Endothelial cell of umbilical vein (primary cell): ENCODE measurements around the gene ESRRA. TPM values are rescaled to one million over a fixed set of nuclear protein-coding genes. Genes with fewer than 3 reads are reported as not detected.

Source experiments
- BruUV-seq: library from RNA; stranded (reverse); fragments of 400-500 nt; replicated peaks from 2 replicates; lab custom pipeline; 2021; lab: Mats Ljungman, UMichigan
- CTCF ChIA-PET: fragments of 300-600, 350-600 bp; sonication (Branson Sonifier 250); formaldehyde crosslinking; loops from one replicate; lab custom pipeline; 2021; ENCODE audit warnings: antibody characterized with exemption, inconsistent platforms; lab: Charles Lee
- POLR2A ChIA-PET: fragments of 300-600, 350-600 bp; sonication (Branson Sonifier 250); formaldehyde crosslinking; loops from one replicate; lab custom pipeline; 2021; ENCODE audit warnings: antibody characterized with exemption, inconsistent platforms; lab: Charles Lee
- DNase-seq: peaks from one replicate; pipeline ENCODE4 v3.0.0-alpha.2; 2011; ENCODE audit warnings: low read depth, low spot score
- FAIRE-seq: peaks from 2 replicates; lab custom pipeline; 2011; peaks lifted over from hg19 to GRCh38; lab: Jason Lieb, UNC
- H2AFZ ChIP-seq: 2 replicates; pipeline ENCODE4 v1.6.0; 2012; ENCODE audit warnings: low read depth, low read length, control low read depth, inconsistent platforms
- H3K27ac ChIP-seq: 2 replicates; pipeline ENCODE4 v1.5.1; 2011; ENCODE audit warnings: low read depth, mild to moderate bottlenecking, control low read depth, low read length, moderate library complexity; ENCODE audit not compliant: insufficient read depth
- H3K27me3 ChIP-seq, 2 experiments: 2 replicates each; pipeline versions ENCODE4 v1.6.0 to v1.6.1; 2011; ENCODE audit warnings: low read length in 2 of 2, mixed read lengths in 1 of 2; ENCODE audit not compliant: control insufficient read depth in 2 of 2, insufficient read depth in 2 of 2
- H3K36me3 ChIP-seq, 2 experiments: 2 replicates in 1 of 2; 3 replicates in 1 of 2; pipeline ENCODE4 v1.5.1; 2011; ENCODE audit warnings: low read length in 2 of 2, mild to moderate bottlenecking in 1 of 2, moderate library complexity in 1 of 2; ENCODE audit not compliant: control insufficient read depth in 2 of 2, insufficient read depth in 2 of 2; ENCODE audit errors: extremely low read depth in 1 of 2
- H3K4me1 ChIP-seq: 3 replicates; pipeline ENCODE4 v1.5.1; 2011; ENCODE audit warnings: mild to moderate bottlenecking, low read length; ENCODE audit not compliant: control insufficient read depth, insufficient read depth; ENCODE audit errors: extremely low read depth
- H3K4me2 ChIP-seq: 2 replicates; pipeline ENCODE4 v1.6.1; 2011; ENCODE audit warnings: low read length, control low read depth, mixed read lengths; ENCODE audit not compliant: insufficient read depth
- H3K4me3 ChIP-seq, 3 experiments: fragments of 200-600 bp in 1 of 3; sonication (generic), shearing (Covaris generic) in 1 of 3; replicated peaks in 1 of 3; 2 replicates each; pipeline ENCODE4 v1.5.1; 2011 to 2016; ENCODE audit warnings: control low read depth in 3 of 3, low read length in 3 of 3, mild to moderate bottlenecking in 2 of 3, inconsistent platforms in 1 of 3, low read depth in 1 of 3, moderate library complexity in 1 of 3; ENCODE audit not compliant: insufficient read depth in 1 of 3
- H3K79me2 ChIP-seq: 2 replicates; pipeline ENCODE4 v1.6.0; 2012; ENCODE audit warnings: low read length, inconsistent platforms; ENCODE audit not compliant: control insufficient read depth, insufficient read depth
- H3K9ac ChIP-seq: replicated peaks from 2 replicates; pipeline ENCODE3; 2011; ENCODE audit warnings: low read length, control low read depth; ENCODE audit not compliant: insufficient read depth; ENCODE audit errors: extremely low read depth
- H3K9me1 ChIP-seq: replicated peaks from 3 replicates; pipeline ENCODE4 v1.6.0; 2011; ENCODE audit warnings: mild to moderate bottlenecking, low read length; ENCODE audit not compliant: control insufficient read depth, insufficient read depth; ENCODE audit errors: extremely low read depth
- H3K9me3 ChIP-seq: replicated peaks from 2 replicates; pipeline ENCODE4 v1.5.1; 2012; ENCODE audit warnings: low read length, inconsistent platforms; ENCODE audit not compliant: control insufficient read depth, insufficient read depth
- H4K20me1 ChIP-seq: replicated peaks from 2 replicates; pipeline ENCODE3; 2011; ENCODE audit warnings: mild to moderate bottlenecking, low read length; ENCODE audit not compliant: control insufficient read depth, insufficient read depth; ENCODE audit errors: extremely low read depth
- CTCF ChIP-seq, 2 donors: IDR thresholded peaks; 1 replicate in 1 of 2; 2 replicates in 1 of 2; pipeline ENCODE4 v1.5.1; 2011; ENCODE audit warnings: low read length in 2 of 2, mild to moderate bottlenecking in 2 of 2, moderate library complexity in 2 of 2, control low read depth in 1 of 2, inconsistent platforms in 1 of 2, low read depth in 1 of 2; ENCODE audit not compliant: insufficient read depth in 1 of 2; ENCODE audit errors: extremely low read depth in 1 of 2
- EZH2 ChIP-seq: IDR thresholded peaks from 2 replicates; pipeline ENCODE4 v1.6.1; 2012; ENCODE audit warnings: borderline replicate concordance, low read depth, mild to moderate bottlenecking, moderate library complexity, low read length, inconsistent platforms; ENCODE audit not compliant: severe bottlenecking
- FOS ChIP-seq: IDR thresholded peaks from 2 replicates; pipeline ENCODE4 v1.6.1; 2011; ENCODE audit warnings: mild to moderate bottlenecking, low read length, moderate library complexity, borderline replicate concordance; ENCODE audit not compliant: insufficient read depth
- GATA2 ChIP-seq: IDR thresholded peaks from 2 replicates; pipeline ENCODE4 v1.7.0; 2011; ENCODE audit warnings: low read depth, mild to moderate bottlenecking, moderate library complexity, mixed read lengths, low read length; ENCODE audit not compliant: insufficient read length, insufficient read depth
- JUN ChIP-seq: IDR thresholded peaks from 2 replicates; pipeline ENCODE4 v1.6.1; 2011; ENCODE audit warnings: borderline replicate concordance, low read depth; ENCODE audit not compliant: insufficient read length, insufficient read depth
- MYC ChIP-seq: IDR thresholded peaks from one replicate; pipeline ENCODE4 v1.6.1; 2011; ENCODE audit warnings: mild to moderate bottlenecking, low read depth, low read length
- POLR2A ChIP-seq: IDR thresholded peaks from 2 replicates; pipeline ENCODE4 v1.6.1; 2012; ENCODE audit warnings: low read depth, mild to moderate bottlenecking, control low read depth, low read length
- POLR2AphosphoS5 ChIP-seq: IDR thresholded peaks from 2 replicates; pipeline ENCODE4 v1.6.1; 2012; ENCODE audit warnings: low read depth, mild to moderate bottlenecking, control low read depth, low read length, moderate library complexity; ENCODE audit not compliant: insufficient read depth
- dilution Hi-C: fragments of 300-500 bp; cut with MboI; formaldehyde crosslinking; loops from one replicate; pipeline ENCODE4 v1.15.0; 2019; ENCODE audit warnings: low sequenced_read_pairs; ENCODE audit not compliant: extremely low pct_ligation_motif_present
- intact Hi-C: fragments of 100-400 bp; cut with micrococcal nuclease; formaldehyde crosslinking; loops from one replicate; pipeline ENCODE4 v1.10.0; 2022
- polyA plus RNA-seq, 4 experiments: library from polyadenylated mRNA; depleted of rRNA in 3 of 4; stranded (reverse) in 3 of 4; unstranded in 1 of 4; fragments of >200 nt; gene quantifications; 2 replicates each; pipeline versions ENCODE4 v1.2.1 to v1.2.3, GENCODE V29; 2011 to 2012; ENCODE audit warnings: missing spikeins in 1 of 4
- total RNA-seq: library from RNA; stranded (reverse); gene quantifications from 2 replicates; pipeline ENCODE4 v1.2.3, GENCODE V29; 2021
- TF ChIP-seq, protein P1 (sequence below): IDR thresholded peaks from 2 replicates; pipeline ENCODE4 v1.6.1; 2011; ENCODE audit not compliant: insufficient read depth, insufficient read length

Gene ESRRA
- total and polyA plus RNA-seq, 2 donors (not counting 3 experiments of a cell fraction or from before 2014, with no cell fraction given), result 17.2 to 37.4 TPM

DNA sequence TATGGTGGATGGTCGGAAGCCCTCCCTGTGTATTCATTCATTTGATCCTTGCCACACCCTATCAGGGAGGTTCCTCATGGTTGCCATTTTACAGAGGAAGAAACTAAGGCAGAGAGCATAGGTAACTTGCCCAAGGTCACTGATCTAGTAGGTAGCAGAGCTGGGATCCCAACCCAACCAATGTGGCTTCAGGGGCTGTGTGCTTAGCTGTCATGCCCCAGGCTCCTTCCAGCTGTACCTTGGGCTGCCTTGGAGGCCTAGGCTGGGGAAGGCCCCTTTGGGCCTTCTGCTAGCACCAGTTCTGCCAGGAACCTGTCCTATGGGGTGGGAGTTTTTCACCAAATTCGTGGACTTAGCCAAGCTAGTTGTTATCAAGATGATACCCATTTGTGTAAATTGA, 29.5 kb upstream of the ESRRA start:
- POLR2A ChIA-PET, result no interaction called here
- BruUV-seq, result no TSS peak

More for the DNA sequence above, 29.5 kb upstream of the ESRRA start:
- H3K9ac ChIP-seq, result no peak overlapping the region
- no peak overlapping the region for H2AFZ ChIP-seq
- H3K79me2 ChIP-seq, result no peaks in the 10 kb centered on the region
- no peaks in the 10 kb centered on the region for H3K27me3 ChIP-seq
- CTCF ChIA-PET, result interaction anchor here (1.3 to 4.4 kb wide), 2 partner anchors 25 to 79 kb away, joined by 3 to 20 read pairs; partner anchors contain the start of gene CATSPERZ
- no peak overlapping the region for H3K27ac ChIP-seq
- no peak overlapping the region for H3K4me3 ChIP-seq
- H3K4me1 ChIP-seq, result peaks cover 4% of the 10 kb centered on the region
- DNase-seq, result no peak
- TF ChIP-seq JUN (no peak), POLR2AphosphoS5 (no peak), FOS (no peak), EZH2 (no peak), MYC (no peak), GATA2 (no peak), POLR2A (no peak), CTCF (IDR thresholded peaks at IDR 0.05; ENCODE audit: extremely low read depth in 1 of 2, insufficient read depth in 1 of 2, low read depth in 1 of 2, low read length in 2 of 2) (no peak)
- TF ChIP-seq, protein P1, sequence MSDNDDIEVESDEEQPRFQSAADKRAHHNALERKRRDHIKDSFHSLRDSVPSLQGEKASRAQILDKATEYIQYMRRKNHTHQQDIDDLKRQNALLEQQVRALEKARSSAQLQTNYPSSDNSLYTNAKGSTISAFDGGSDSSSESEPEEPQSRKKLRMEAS, result no peak
- dilution Hi-C loops (no loop called here), intact Hi-C loops (no loop called here)
- no peak overlapping the region for H3K4me2 ChIP-seq
- no peak for FAIRE-seq
- no peaks in the 10 kb centered on the region for H3K9me1 ChIP-seq
- no peaks in the 10 kb centered on the region for H3K9me3 ChIP-seq
- H3K36me3 ChIP-seq, result peaks cover 2 to 16% of the 10 kb centered on the region in 2 experiments
- H4K20me1 ChIP-seq, result no peaks in the 10 kb centered on the region
